ENCODE results near the gene OR2F1.

DNA sequence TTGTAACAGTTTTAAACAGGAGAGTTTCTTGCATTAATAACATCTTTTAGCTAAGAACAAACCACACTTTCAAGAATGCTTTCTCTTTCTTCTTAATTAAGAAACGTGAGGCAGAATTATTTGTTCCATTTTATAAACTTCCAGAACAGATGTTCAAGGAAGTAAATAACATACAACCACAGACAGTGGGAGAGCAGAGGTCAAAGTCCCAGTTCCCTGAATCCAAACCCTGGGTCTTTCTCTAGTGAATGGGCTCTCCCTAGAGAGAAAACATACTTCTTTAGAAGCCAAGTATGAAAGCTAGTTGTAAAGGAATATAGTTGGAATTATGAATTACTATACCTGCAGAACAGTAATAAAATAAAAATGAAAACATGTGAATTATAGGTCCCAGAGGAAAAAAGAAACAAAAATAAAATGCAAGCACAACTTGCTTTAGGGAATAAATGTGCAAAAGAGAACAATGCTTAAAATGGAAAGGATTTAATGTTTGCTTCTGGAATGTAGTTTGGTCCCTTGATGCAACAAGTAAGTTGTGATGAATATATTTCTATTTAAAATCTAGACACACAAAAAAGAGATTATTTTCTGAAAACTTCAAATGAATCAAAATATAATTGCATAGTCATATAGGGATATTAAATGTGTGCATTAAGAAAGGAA, 51.5 kb downstream of the OR2F1 start:
- TF ChIP-seq SP1 (IDR thresholded peaks at IDR 0.05; ENCODE audit: low read depth, low read length), result no peak
- no peak for TF ChIP-seq IRF3 (IDR thresholded peaks at IDR 0.05)
- TF ChIP-seq POLR2A (IDR thresholded peaks at IDR 0.05; ENCODE audit: low read depth, low read length), result no peak
- TF ChIP-seq, protein P1, sequence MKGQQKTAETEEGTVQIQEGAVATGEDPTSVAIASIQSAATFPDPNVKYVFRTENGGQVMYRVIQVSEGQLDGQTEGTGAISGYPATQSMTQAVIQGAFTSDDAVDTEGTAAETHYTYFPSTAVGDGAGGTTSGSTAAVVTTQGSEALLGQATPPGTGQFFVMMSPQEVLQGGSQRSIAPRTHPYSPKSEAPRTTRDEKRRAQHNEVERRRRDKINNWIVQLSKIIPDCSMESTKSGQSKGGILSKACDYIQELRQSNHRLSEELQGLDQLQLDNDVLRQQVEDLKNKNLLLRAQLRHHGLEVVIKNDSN (IDR thresholded peaks at IDR 0.05; ENCODE audit: borderline replicate concordance, extremely low read length, insufficient read depth, low read depth, low read length), result no peak
